OCI-LY7 (cell line): Measurements from ENCODE around the gene MAP3K15. TPM values are rescaled to one million over a fixed set of nuclear protein-coding genes. Genes with fewer than 3 reads are reported as not detected.
"Not testable (repeated sequence)": the region's sequence is repeated elsewhere in the genome, so short reads cannot be mapped to it uniquely, and the experiment has no call there.

Experiments used
- BruUV-seq: library from RNA; stranded (reverse); fragments of 400-500 nt; replicated peaks from 2 replicates; lab custom pipeline; 2021; lab: Mats Ljungman, UMichigan
- CTCF ChIA-PET: fragments of 300-600 bp; sonication (Branson Sonifier 250); formaldehyde crosslinking; loops from one replicate; lab custom pipeline; 2022; ENCODE audit warnings: antibody characterized with exemption; ENCODE audit not compliant: unreplicated experiment; lab: Charles Lee
- POLR2A ChIA-PET: fragments of 300-600 bp; sonication (Branson Sonifier 250); formaldehyde crosslinking; loops from one replicate; lab custom pipeline; 2022; ENCODE audit warnings: antibody characterized with exemption; lab: Charles Lee
- DNase-seq: peaks from one replicate; pipeline ENCODE4 v3.0.0-alpha.2; 2015; ENCODE audit warnings: low spot score
- H2AFZ ChIP-seq: fragments of 200-600 bp; sonication (generic), shearing (Covaris generic); 2 replicates; pipeline ENCODE4 v1.6.1; 2014; ENCODE audit warnings: mild to moderate bottlenecking, antibody characterized with exemption, low read length, moderate library complexity
- H3K27ac ChIP-seq: fragments of 200-600 bp; sonication (generic); 2 replicates; pipeline ENCODE4 v1.5.1; 2014; ENCODE audit warnings: mixed run types, low read depth, mild to moderate bottlenecking, moderate library complexity, low read length, inconsistent platforms; ENCODE audit not compliant: poor library complexity, severe bottlenecking
- H3K36me3 ChIP-seq: fragments of 200-600 bp; sonication (generic); 2 replicates; pipeline ENCODE4 v1.6.1; 2014; ENCODE audit warnings: mild to moderate bottlenecking, antibody characterized with exemption, low read length, moderate library complexity, mixed read lengths; ENCODE audit not compliant: insufficient read depth
- H3K4me1 ChIP-seq: fragments of 200-600 bp; sonication (generic); 2 replicates; pipeline ENCODE4 v1.5.1; 2014; ENCODE audit warnings: mild to moderate bottlenecking, low read length; ENCODE audit not compliant: insufficient read depth, poor library complexity, severe bottlenecking
- H3K4me2 ChIP-seq: fragments of 200-600 bp; sonication (generic); 2 replicates; pipeline ENCODE4 v1.6.1; 2014; ENCODE audit warnings: mild to moderate bottlenecking, low read length
- H3K4me3 ChIP-seq: fragments of 200-600 bp; sonication (generic); 2 replicates; pipeline ENCODE4 v1.5.1; 2014; ENCODE audit warnings: mild to moderate bottlenecking, low read depth, low read length; ENCODE audit not compliant: poor library complexity, severe bottlenecking
- H3K79me2 ChIP-seq: fragments of 200-600 bp; sonication (generic); 2 replicates; pipeline ENCODE4 v1.6.1; 2016; ENCODE audit warnings: low read depth, mild to moderate bottlenecking, low read length, moderate library complexity, mixed read lengths; ENCODE audit not compliant: insufficient read depth
- H3K9me2 ChIP-seq: fragments of 200-600 bp; sonication (generic); 2 replicates; pipeline ENCODE4 v1.6.1; 2016; ENCODE audit warnings: mild to moderate bottlenecking, low read length, mixed read lengths; ENCODE audit not compliant: insufficient read depth
- H3K9me3 ChIP-seq: fragments of 200-600 bp; sonication (generic); 2 replicates; pipeline ENCODE4 v1.6.1; 2014; ENCODE audit warnings: mild to moderate bottlenecking, mixed run types, low read length, mixed read lengths
- H4K20me1 ChIP-seq: fragments of 200-600 bp; sonication (generic); 2 replicates; pipeline ENCODE4 v1.6.1; 2014; ENCODE audit warnings: mild to moderate bottlenecking, antibody characterized with exemption, low read length, moderate library complexity, mixed read lengths; ENCODE audit not compliant: insufficient read depth
- EZH2phosphoT487 ChIP-seq: fragments of 200-600 bp; sonication (generic); IDR thresholded peaks from 2 replicates; pipeline ENCODE4 v1.6.1; 2018; ENCODE audit warnings: low read depth, borderline replicate concordance, mild to moderate bottlenecking, mixed run types, antibody characterized with exemption, low read length, moderate library complexity, mixed read lengths
- intact Hi-C: fragments of 100-400 bp; cut with micrococcal nuclease; formaldehyde crosslinking; loops from one replicate; pipeline ENCODE4 v1.10.0; 2022; ENCODE audit not compliant: unreplicated experiment
- total RNA-seq, 2 experiments: library from RNA; depleted of rRNA in 1 of 2; stranded (reverse); fragments of >200 nt in 1 of 2; shearing (Covaris generic) in 1 of 2; gene quantifications; 2 replicates each; pipeline ENCODE4 v1.2.3, GENCODE V29; 2014 to 2022
- TF ChIP-seq, protein P1 (sequence below): fragments of 200-600 bp; sonication (generic); conservative IDR thresholded peaks from 2 replicates; pipeline ENCODE4 v1.5.1; 2014; ENCODE audit warnings: mild to moderate bottlenecking, antibody characterized with exemption, low read length, moderate library complexity, mixed read lengths

Gene MAP3K15
- total RNA-seq, 2 experiments from 2014 or later: not detected

GRCh38 chrX:19496711-19497110 is 18.6 kb downstream of the MAP3K15 start:
- no peaks in the 10 kb centered on the region for H3K4me1 ChIP-seq
- no peaks in the 10 kb centered on the region for H3K36me3 ChIP-seq
- CTCF ChIA-PET: no interaction called here
- intact Hi-C loops: no loop called here
- BruUV-seq: no TSS peak
- no peaks in the 10 kb centered on the region for H3K79me2 ChIP-seq
- H3K27ac ChIP-seq: no peak overlapping the region
- DNase-seq: no peak
- no peaks in the 10 kb centered on the region for H4K20me1 ChIP-seq
- no peak overlapping the region for H3K4me2 ChIP-seq
- POLR2A ChIA-PET: no interaction called here
- no peak overlapping the region for H2AFZ ChIP-seq
- TF ChIP-seq EZH2phosphoT487: no peak
- TF ChIP-seq, protein P1, sequence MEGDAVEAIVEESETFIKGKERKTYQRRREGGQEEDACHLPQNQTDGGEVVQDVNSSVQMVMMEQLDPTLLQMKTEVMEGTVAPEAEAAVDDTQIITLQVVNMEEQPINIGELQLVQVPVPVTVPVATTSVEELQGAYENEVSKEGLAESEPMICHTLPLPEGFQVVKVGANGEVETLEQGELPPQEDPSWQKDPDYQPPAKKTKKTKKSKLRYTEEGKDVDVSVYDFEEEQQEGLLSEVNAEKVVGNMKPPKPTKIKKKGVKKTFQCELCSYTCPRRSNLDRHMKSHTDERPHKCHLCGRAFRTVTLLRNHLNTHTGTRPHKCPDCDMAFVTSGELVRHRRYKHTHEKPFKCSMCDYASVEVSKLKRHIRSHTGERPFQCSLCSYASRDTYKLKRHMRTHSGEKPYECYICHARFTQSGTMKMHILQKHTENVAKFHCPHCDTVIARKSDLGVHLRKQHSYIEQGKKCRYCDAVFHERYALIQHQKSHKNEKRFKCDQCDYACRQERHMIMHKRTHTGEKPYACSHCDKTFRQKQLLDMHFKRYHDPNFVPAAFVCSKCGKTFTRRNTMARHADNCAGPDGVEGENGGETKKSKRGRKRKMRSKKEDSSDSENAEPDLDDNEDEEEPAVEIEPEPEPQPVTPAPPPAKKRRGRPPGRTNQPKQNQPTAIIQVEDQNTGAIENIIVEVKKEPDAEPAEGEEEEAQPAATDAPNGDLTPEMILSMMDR: no peak
- H3K9me3 ChIP-seq: no peaks in the 10 kb centered on the region
- no peaks in the 10 kb centered on the region for H3K9me2 ChIP-seq
- H3K4me3 ChIP-seq: no peak overlapping the region

- H3K27ac ChIP-seq: no peak overlapping the region
- no peaks in the 10 kb centered on the region for H4K20me1 ChIP-seq
- no peak overlapping the region for H3K4me2 ChIP-seq
- intact Hi-C loops: no loop called here
- H3K79me2 ChIP-seq: no peaks in the 10 kb centered on the region
- no peaks in the 10 kb centered on the region for H3K9me3 ChIP-seq
- H3K36me3 ChIP-seq: no peaks in the 10 kb centered on the region
- H2AFZ ChIP-seq: no peak overlapping the region
- H3K9me2 ChIP-seq: no peaks in the 10 kb centered on the region
- H3K4me3 ChIP-seq: no peak overlapping the region
- BruUV-seq: no TSS peak
- no peak for TF ChIP-seq EZH2phosphoT487
- TF ChIP-seq, protein P1: no peak
- ChIA-PET POLR2A (interaction anchor here (0.6 kb wide), 1 partner anchor 248 kb away, joined by 3 read pairs; no protein-coding TSS in a partner anchor), CTCF (no interaction called here)
- H3K4me1 ChIP-seq: no peaks in the 10 kb centered on the region
- no peak for DNase-seq
Observed at GRCh38 chrX:19487520-19488200, 27.6 kb downstream of the MAP3K15 start.

- H3K9me3 ChIP-seq: no peaks in the 10 kb centered on the region
- POLR2A ChIA-PET: no interaction called here
- no peak for DNase-seq
- H3K79me2 ChIP-seq: no peaks in the 10 kb centered on the region
- TF ChIP-seq, protein P1: no peak
- H3K4me3 ChIP-seq: no peak overlapping the region
- CTCF ChIA-PET: no interaction called here
- no peaks in the 10 kb centered on the region for H3K9me2 ChIP-seq
- no peaks in the 10 kb centered on the region for H3K4me1 ChIP-seq
- H4K20me1 ChIP-seq: no peaks in the 10 kb centered on the region
- H2AFZ ChIP-seq: no peak overlapping the region
- H3K27ac ChIP-seq: no peak overlapping the region
- no peak overlapping the region for H3K4me2 ChIP-seq
- intact Hi-C loops: no loop called here
- H3K36me3 ChIP-seq: no peaks in the 10 kb centered on the region
- no TSS peak for BruUV-seq
Observed at GRCh38 chrX:19479458-19479857, 35.9 kb downstream of the MAP3K15 start.

DNA sequence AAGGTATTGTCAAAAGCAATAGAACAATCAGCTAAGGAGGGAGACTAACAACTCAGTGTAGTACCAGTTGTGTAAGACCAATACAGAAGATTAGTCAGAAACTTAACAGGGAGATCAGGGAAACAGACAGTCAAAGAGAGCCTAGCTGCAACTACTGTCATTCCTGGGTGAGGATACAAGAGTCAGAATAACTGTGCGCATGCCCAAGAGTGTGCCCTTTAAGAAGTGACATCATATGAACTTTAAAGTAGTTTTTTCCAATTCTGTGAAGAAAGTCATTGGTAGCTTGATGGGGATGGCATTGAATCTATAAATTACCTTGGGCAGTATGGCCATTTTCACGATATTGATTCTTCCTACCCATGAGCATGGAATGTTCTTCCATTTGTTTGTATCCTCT is 46.9 kb downstream of the MAP3K15 start:
- H3K79me2 ChIP-seq, CTCF ChIA-PET, DNase-seq, H3K9me2 ChIP-seq, H2AFZ ChIP-seq, H3K4me3 ChIP-seq, BruUV-seq, intact Hi-C loops, H3K4me2 ChIP-seq, H4K20me1 ChIP-seq, POLR2A ChIA-PET, H3K36me3 ChIP-seq, H3K4me1 ChIP-seq, H3K9me3 ChIP-seq, H3K27ac ChIP-seq: not testable (repeated sequence)
